Breast epithelium (tissue), 4 donors: ENCODE data around the gene DQX1. TPM values are rescaled to one million over a fixed set of nuclear protein-coding genes. Genes with fewer than 3 reads are reported as not detected.
"Not testable (repeated sequence)": the region's sequence is repeated elsewhere in the genome, so short reads cannot be mapped to it uniquely, and the experiment has no call there.

Experiments used
- DNase-seq, 2 donors: peaks; one replicate each; pipeline ENCODE4 v3.0.0-alpha.2; 2019; ENCODE audit warnings: low spot score in 2 of 2
- H3K27ac ChIP-seq, 2 donors: fragments of 200-600 bp; sonication (generic) in 1 of 2; one replicate each; pipeline ENCODE4 v1.5.1; 2016 to 2019; ENCODE audit warnings: mild to moderate bottlenecking in 1 of 2
- H3K27me3 ChIP-seq, 2 donors: fragments of 200-600 bp; sonication (generic) in 1 of 2; one replicate each; pipeline versions ENCODE4 v1.5.1 to v1.6.0; 2017 to 2019; ENCODE audit warnings: control low read depth in 1 of 2, mild to moderate bottlenecking in 1 of 2
- H3K36me3 ChIP-seq: fragments of 200-600 bp; one replicate; pipeline ENCODE4 v1.5.1; 2019
- H3K4me1 ChIP-seq, 2 donors: fragments of 200-600 bp; sonication (generic); one replicate each; pipeline ENCODE4 v1.5.1; 2016 to 2019; ENCODE audit warnings: control low read depth in 1 of 2
- H3K4me3 ChIP-seq, 3 donors: fragments of 200-600 bp; sonication (generic); 1 replicate in 2 of 3; 2 replicates in 1 of 3; pipeline ENCODE4 v1.5.1; 2016 to 2019; ENCODE audit warnings: mild to moderate bottlenecking in 3 of 3, moderate library complexity in 2 of 3
- H3K9me3 ChIP-seq, 2 donors: fragments of 200-600 bp; sonication (generic) in 1 of 2; one replicate each; pipeline ENCODE4 v1.5.1; 2016 to 2019; ENCODE audit warnings: control low read depth in 1 of 2
- POLR2A ChIP-seq: fragments of 450-650 bp; IDR thresholded peaks from one replicate; pipeline ENCODE4 v1.6.1; 2016; ENCODE audit warnings: antibody characterized with exemption, mild to moderate bottlenecking, moderate library complexity
- POLR2AphosphoS5 ChIP-seq, 3 donors: sonication (generic); formaldehyde crosslinking; IDR thresholded peaks; one replicate each; pipeline ENCODE4 v1.6.1; 2017; ENCODE audit warnings: antibody characterized with exemption in 3 of 3
- intact Hi-C: fragments of 100-400 bp; cut with DNase I; formaldehyde crosslinking; loops from one replicate; pipeline ENCODE4 v1.15.1; 2023; ENCODE audit warnings: low total_unique reads
- total RNA-seq, 3 donors: library from RNA; depleted of rRNA; stranded (reverse); fragments of >200 nt; gene quantifications; one replicate each; pipeline ENCODE4 v1.1.0, GENCODE V29; 2016
- TF ChIP-seq, protein P1 (sequence below), 3 donors: fragments of 450-650 bp; IDR thresholded peaks; one replicate each; pipeline ENCODE4 v1.5.1; 2016 to 2017; ENCODE audit warnings: antibody characterized with exemption in 3 of 3, mild to moderate bottlenecking in 3 of 3, moderate library complexity in 3 of 3

The DQX1 gene
- total RNA-seq, 3 donors from 2014 or later, result 0.66 TPM; not detected in 2

DNA sequence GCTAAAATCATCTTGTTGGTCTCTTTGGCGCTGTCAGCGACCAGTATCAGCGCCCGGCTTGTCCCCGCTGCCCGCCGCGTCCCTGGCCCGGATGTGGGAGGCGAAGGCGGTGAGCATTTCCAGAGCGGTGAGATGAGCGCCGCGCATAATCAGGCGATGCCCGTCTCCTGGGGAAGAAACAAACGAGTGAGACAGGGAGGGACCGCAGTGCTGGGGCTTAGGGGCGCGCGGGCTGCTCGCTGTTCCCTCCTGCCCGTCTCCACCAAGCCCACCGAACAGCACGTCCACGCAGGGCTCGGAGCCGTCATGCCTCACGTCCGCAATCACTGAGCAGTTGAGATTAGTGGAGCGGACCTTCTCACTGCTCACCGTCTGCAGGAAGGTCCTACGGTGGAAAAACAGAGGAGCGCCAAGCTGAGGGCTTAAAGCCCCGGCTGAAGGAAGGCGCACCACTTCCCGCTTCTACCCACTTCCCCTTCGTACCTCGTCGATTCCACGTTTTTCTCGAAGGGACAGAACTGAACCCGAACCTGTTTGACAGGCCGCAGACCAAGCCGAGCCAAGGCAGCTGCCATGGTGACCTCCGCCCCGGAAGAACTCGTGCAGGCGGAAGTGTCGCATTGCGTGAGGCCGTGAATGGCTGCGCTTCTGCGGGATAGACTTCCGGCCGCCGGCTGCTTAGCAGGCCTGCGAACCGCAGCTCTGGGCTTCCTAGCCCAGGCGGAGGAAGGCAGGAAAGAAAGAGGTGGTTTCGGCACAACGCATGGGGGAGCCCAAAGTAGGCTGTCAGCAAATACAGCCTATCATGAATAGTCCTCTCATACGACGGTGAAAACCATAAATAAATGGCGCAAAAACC is 53.7 kb downstream of the DQX1 start, which contains the start of gene MRPL53:
TSS of gene MRPL53 (minus strand) at position 595 of the 859 bp plus-strand sequence. CDS start at position 575, 20 bp downstream.
- H3K27ac ChIP-seq, result peak within 1 kb of the TSS; percentile 82 to 96
- peak; percentile 91 to 95 for DNase-seq
- H3K9me3 ChIP-seq, result no peaks in the 10 kb centered on the region
- intact Hi-C loops, result no loop called here
- no peaks in the 10 kb centered on the region for H3K27me3 ChIP-seq
- peaks cover 4 to 5% of the 10 kb centered on the region in 2 donors for H3K4me1 ChIP-seq
- H3K36me3 ChIP-seq, result no peaks in the 10 kb centered on the region
- peak within 1 kb of the TSS; percentile 67 to 96 (median 77) for H3K4me3 ChIP-seq
- TF ChIP-seq, protein P1, sequence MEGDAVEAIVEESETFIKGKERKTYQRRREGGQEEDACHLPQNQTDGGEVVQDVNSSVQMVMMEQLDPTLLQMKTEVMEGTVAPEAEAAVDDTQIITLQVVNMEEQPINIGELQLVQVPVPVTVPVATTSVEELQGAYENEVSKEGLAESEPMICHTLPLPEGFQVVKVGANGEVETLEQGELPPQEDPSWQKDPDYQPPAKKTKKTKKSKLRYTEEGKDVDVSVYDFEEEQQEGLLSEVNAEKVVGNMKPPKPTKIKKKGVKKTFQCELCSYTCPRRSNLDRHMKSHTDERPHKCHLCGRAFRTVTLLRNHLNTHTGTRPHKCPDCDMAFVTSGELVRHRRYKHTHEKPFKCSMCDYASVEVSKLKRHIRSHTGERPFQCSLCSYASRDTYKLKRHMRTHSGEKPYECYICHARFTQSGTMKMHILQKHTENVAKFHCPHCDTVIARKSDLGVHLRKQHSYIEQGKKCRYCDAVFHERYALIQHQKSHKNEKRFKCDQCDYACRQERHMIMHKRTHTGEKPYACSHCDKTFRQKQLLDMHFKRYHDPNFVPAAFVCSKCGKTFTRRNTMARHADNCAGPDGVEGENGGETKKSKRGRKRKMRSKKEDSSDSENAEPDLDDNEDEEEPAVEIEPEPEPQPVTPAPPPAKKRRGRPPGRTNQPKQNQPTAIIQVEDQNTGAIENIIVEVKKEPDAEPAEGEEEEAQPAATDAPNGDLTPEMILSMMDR (IDR thresholded peaks at IDR 0.05), result no peak
- peak; percentile 97 to 100 (median 99) for TF ChIP-seq POLR2AphosphoS5 (IDR thresholded peaks at IDR 0.05)
- TF ChIP-seq POLR2A, result peak; percentile 86

DNA sequence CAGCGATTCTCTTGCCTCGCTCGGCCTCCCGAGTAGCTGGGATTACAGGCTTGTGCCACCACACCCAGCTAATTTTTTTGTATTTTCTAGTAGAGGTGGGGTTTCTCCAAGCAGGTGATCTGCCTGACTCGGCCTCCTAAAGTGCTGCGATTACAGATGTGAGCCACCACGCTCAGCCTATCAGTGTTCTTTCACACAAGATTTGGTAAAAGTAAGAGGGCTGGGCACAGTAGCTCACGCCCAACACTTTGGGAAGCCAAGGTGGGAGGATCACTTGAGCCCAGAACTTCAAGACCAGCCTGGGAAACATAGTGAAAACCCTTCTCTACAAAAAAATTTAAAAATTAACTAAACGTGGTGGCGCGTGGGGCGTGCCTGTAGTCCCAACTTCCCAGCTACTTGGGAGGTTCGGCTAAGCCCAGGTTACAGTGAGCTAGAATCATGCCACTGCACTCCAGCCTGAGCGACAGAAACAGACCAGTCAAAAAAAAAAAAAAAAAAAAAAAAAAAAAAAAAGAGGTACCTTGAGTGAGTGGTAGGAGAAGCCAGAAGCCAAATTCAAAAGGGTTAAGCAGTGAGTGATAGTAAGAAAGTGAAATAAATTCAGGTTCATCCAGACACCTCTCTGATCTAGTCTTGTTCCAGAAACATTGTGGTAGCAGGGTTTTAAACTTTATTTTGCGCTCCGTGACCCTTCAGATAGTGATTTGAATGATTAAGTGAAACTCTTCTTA is 54.5 kb downstream of the DQX1 start:
- Histone ChIP-seq H3K4me1 (peaks cover 4 to 5% of the 10 kb centered on the region in 2 donors), H3K27ac (peak overlapping the region; percentile 82 to 96), H3K36me3 (no peaks in the 10 kb centered on the region), H3K9me3 (no peaks in the 10 kb centered on the region), H3K27me3 (no peaks in the 10 kb centered on the region), H3K4me3 (peak overlapping the region; percentile 67 to 96 (median 77))
- DNase-seq, result no peak
- intact Hi-C loops, result no loop called here
- TF ChIP-seq, protein P1 (IDR thresholded peaks at IDR 0.05), result no peak
- TF ChIP-seq POLR2AphosphoS5 (IDR thresholded peaks at IDR 0.05) (no peak), POLR2A (no peak)

- H3K4me3 ChIP-seq, H3K36me3 ChIP-seq, H3K9me3 ChIP-seq, intact Hi-C loops, H3K4me1 ChIP-seq, DNase-seq, H3K27ac ChIP-seq, H3K27me3 ChIP-seq: not testable (repeated sequence)
Measured at GRCh38 chr2:74470742-74471141, 55.3 kb downstream of the DQX1 start.

Other genes with a start within 250 kb of the DQX1 start
- 1 to 10 TPM; 2.1 to 9.2 (median 6.2) TPM for gene SLC4A5, start 182.8 kb downstream of the DQX1 start, total RNA-seq
- gene DCTN1, start 145.9 kb downstream of the DQX1 start, total RNA-seq, result 100 to 1,000 TPM in 2 of 3 donors, 10 to 100 TPM in 1; 92.2 to 125 (median 103) TPM
- gene C2orf81, start 104.6 kb downstream of the DQX1 start, total RNA-seq, result 1 to 10 TPM in 2 of 3 donors, under 1 TPM in 1; 0.64 to 1.6 (median 1.3) TPM
- 10 to 100 TPM in 1 of 3 donors, 1 to 10 TPM in 2; 6.7 to 13.1 (median 9.4) TPM for gene WDR54, start 104.5 kb downstream of the DQX1 start, total RNA-seq
- 10 to 100 TPM in 2 of 3 donors, 1 to 10 TPM in 1; 9.3 to 49.9 (median 36.7) TPM for gene RTKN, start 84.3 kb downstream of the DQX1 start, total RNA-seq
- gene INO80B, start 71.1 kb downstream of the DQX1 start, total RNA-seq, result 10 to 100 TPM; 12.6 to 26.2 (median 24.4) TPM
- 10 to 100 TPM; 58.0 to 70.0 (median 61.9) TPM for gene WBP1, start 67.8 kb downstream of the DQX1 start, total RNA-seq
- 10 to 100 TPM; 24.0 to 47.3 (median 44.6) TPM for gene MOGS, start 60.8 kb downstream of the DQX1 start, total RNA-seq
- 10 to 100 TPM; 17.9 to 49.0 (median 48.2) TPM for gene MRPL53, start 53.6 kb downstream of the DQX1 start, total RNA-seq
- 10 to 100 TPM; 10.6 to 38.0 (median 27.1) TPM for gene CCDC142, start 43.2 kb downstream of the DQX1 start, total RNA-seq
- 10 to 100 TPM; 21.6 to 32.0 (median 27.8) TPM for gene TTC31, start 43.1 kb downstream of the DQX1 start, total RNA-seq
- 1 to 10 TPM in 2 of 3 donors, under 1 TPM in 1; 0.29 to 4.6 (median 1.3) TPM for gene LBX2, start 26.6 kb downstream of the DQX1 start, total RNA-seq
- gene PCGF1, start 18.5 kb downstream of the DQX1 start, total RNA-seq, result 10 to 100 TPM; 18.3 to 20.3 (median 19.8) TPM
- gene TLX2, start 11.8 kb downstream of the DQX1 start, total RNA-seq, result not detected
- gene AUP1, start 3.5 kb upstream of the DQX1 start, total RNA-seq, result 100 to 1,000 TPM; 108 to 130 (median 128) TPM
- 10 to 100 TPM; 32.1 to 34.5 (median 32.5) TPM for gene HTRA2, start 3.7 kb upstream of the DQX1 start, total RNA-seq
- gene LOXL3, start 27.7 kb upstream of the DQX1 start, total RNA-seq, result 1 to 10 TPM; 3.7 to 7.8 (median 6.6) TPM
- gene DOK1, start 28.5 kb upstream of the DQX1 start, total RNA-seq, result 10 to 100 TPM; 11.0 to 33.3 (median 13.1) TPM
- gene M1AP, start 122.1 kb upstream of the DQX1 start, total RNA-seq, result 1 to 10 TPM in 1 of 3 donors, under 1 TPM in 2; 0.29 to 3.4 (median 0.66) TPM
- 1 to 10 TPM; 4.6 to 8.8 (median 8.5) TPM for gene SEMA4F, start 128.0 kb upstream of the DQX1 start, total RNA-seq